Endothelial cell (in vitro differentiated cells): ENCODE results near the gene TFDP1. TPM values are rescaled to one million over a fixed set of nuclear protein-coding genes. Genes with fewer than 3 reads are reported as not detected.

ENCODE experiments used
- DNase-seq: peaks from one replicate; pipeline ENCODE4 v3.0.0; 2021; ENCODE audit warnings: low spot score
- H3K27ac Mint-ChIP-seq: one replicate; pipeline ENCODE4 v1.8.0; 2021; ENCODE audit warnings: mixed read lengths, inconsistent platforms; ENCODE audit not compliant: unreplicated experiment
- H3K27me3 Mint-ChIP-seq: one replicate; pipeline ENCODE4 v1.8.0; 2021; ENCODE audit warnings: mild to moderate bottlenecking, moderate library complexity, mixed read lengths, inconsistent platforms; ENCODE audit not compliant: unreplicated experiment
- H3K36me3 Mint-ChIP-seq: one replicate; pipeline ENCODE4 v1.8.0; 2021; ENCODE audit warnings: mild to moderate bottlenecking, low read depth, mixed read lengths, inconsistent platforms; ENCODE audit not compliant: unreplicated experiment
- H3K4me1 Mint-ChIP-seq: one replicate; pipeline ENCODE4 v1.8.0; 2021; ENCODE audit warnings: mild to moderate bottlenecking, mixed read lengths, inconsistent platforms; ENCODE audit not compliant: unreplicated experiment
- H3K4me3 Mint-ChIP-seq: one replicate; pipeline ENCODE4 v1.8.0; 2021; ENCODE audit warnings: mild to moderate bottlenecking, mixed read lengths, inconsistent platforms; ENCODE audit not compliant: unreplicated experiment
- H3K9me3 Mint-ChIP-seq: one replicate; pipeline ENCODE4 v1.8.0; 2021; ENCODE audit warnings: mixed read lengths, inconsistent platforms; ENCODE audit not compliant: unreplicated experiment
- CTCF ChIP-seq: fragments of 200-600 bp; sonication (generic); IDR thresholded peaks from one replicate; pipeline ENCODE4 v1.5.0; 2021; ENCODE audit warnings: antibody characterized with exemption; ENCODE audit not compliant: unreplicated experiment
- total RNA-seq: library from RNA; stranded (reverse); fragmentation: NEBNext Ultra II Directional; extraction: Animal tissue kit (Norgen Biotek cat#: 25700); gene quantifications from one replicate; pipeline ENCODE4 v1.2.1, GENCODE V29; 2021; ENCODE audit not compliant: unreplicated experiment

The TFDP1 gene
- total RNA-seq, 1 donor from 2014 or later, result 65.8 TPM

GRCh38 chr13:113669755-113670341 lies 85.3 kb downstream of the TFDP1 start:
- no peak for DNase-seq
- Mint-ChIP-seq H3K36me3 (peaks cover 4% of the 10 kb centered on the region), H3K9me3 (no peaks in the 10 kb centered on the region), H3K4me1 (peaks cover 3% of the 10 kb centered on the region), H3K27ac (no peak overlapping the region), H3K4me3 (no peak overlapping the region), H3K27me3 (peaks cover 6% of the 10 kb centered on the region)
- TF ChIP-seq CTCF, result no peak

GRCh38 chr13:113670541-113670940 lies 86.0 kb downstream of the TFDP1 start:
- H3K27me3 Mint-ChIP-seq, result peaks cover 6% of the 10 kb centered on the region
- DNase-seq, result no peak

GRCh38 chr13:113671066-113672001 lies 86.8 kb downstream of the TFDP1 start:
- TF ChIP-seq CTCF, result no peak

More at GRCh38 chr13:113670541-113670940, 86.0 kb downstream of the TFDP1 start:
- no peaks in the 10 kb centered on the region for H3K9me3 Mint-ChIP-seq
- H3K36me3 Mint-ChIP-seq, result peaks cover 4% of the 10 kb centered on the region
- no peak overlapping the region for H3K4me3 Mint-ChIP-seq
- H3K27ac Mint-ChIP-seq, result no peak overlapping the region
- H3K4me1 Mint-ChIP-seq, result peaks cover 3% of the 10 kb centered on the region
- no peak for TF ChIP-seq CTCF

GRCh38 chr13:113672002-113672651 lies 87.6 kb downstream of the TFDP1 start:
- no peak for DNase-seq
- Mint-ChIP-seq H3K9me3 (no peaks in the 10 kb centered on the region), H3K36me3 (peaks cover 4% of the 10 kb centered on the region), H3K27me3 (peaks cover 6% of the 10 kb centered on the region), H3K4me3 (peak overlapping the region; percentile 26), H3K4me1 (peaks cover 3% of the 10 kb centered on the region), H3K27ac (no peak overlapping the region)
- no peak for TF ChIP-seq CTCF

More at GRCh38 chr13:113671066-113672001, 86.8 kb downstream of the TFDP1 start:
- Mint-ChIP-seq H3K4me1 (peaks cover 3% of the 10 kb centered on the region), H3K4me3 (no peak overlapping the region), H3K27me3 (peaks cover 6% of the 10 kb centered on the region), H3K36me3 (peaks cover 4% of the 10 kb centered on the region), H3K27ac (no peak overlapping the region), H3K9me3 (no peaks in the 10 kb centered on the region)
- no peak for DNase-seq

Other genes with a start within 250 kb of the TFDP1 start
- 0.90 TPM for gene GRTP1, start 220.6 kb upstream of the TFDP1 start, total RNA-seq
- 1.5 TPM for gene ADPRHL1, start 131.3 kb upstream of the TFDP1 start, total RNA-seq
- gene DCUN1D2, start 94.0 kb upstream of the TFDP1 start, total RNA-seq, result 23.9 TPM
- gene ATP4B, start 73.4 kb downstream of the TFDP1 start, total RNA-seq, result not detected
- gene GRK1, start 82.5 kb downstream of the TFDP1 start, total RNA-seq, result 0.54 TPM
- gene TMEM255B, start 174.5 kb downstream of the TFDP1 start, total RNA-seq, result 321 TPM